Measurements from ENCODE around the gene PRR14L. TPM values are rescaled to one million over a fixed set of nuclear protein-coding genes. Genes with fewer than 3 reads are reported as not detected.

Gene PRR14L
- total RNA-seq, 2 donors from 2014 or later = 22.1 to 38.2 TPM

GRCh38 chr22:31733580-31734079 lies 16.3 kb downstream of the PRR14L start:
- H3K27me3 ChIP-seq (replicated peaks; ENCODE audit: insufficient read depth) = no peaks in the 10 kb centered on the region
- TF ChIP-seq CTCF (IDR thresholded peaks at IDR 0.05) = no peak
- H3K9me3 ChIP-seq = no peaks in the 10 kb centered on the region
- peaks cover 0 to 14% of the 10 kb centered on the region in 2 donors for H3K4me1 ChIP-seq (ENCODE audit: control insufficient read depth in 1 of 2, low read depth in 2 of 2)
- no peak overlapping the region for H3K27ac ChIP-seq
- no peak overlapping the region for H3K4me3 ChIP-seq
- peaks cover 3% of the 10 kb centered on the region for H3K36me3 ChIP-seq
- DNase-seq (ENCODE audit: low spot score) (no peak), ATAC-seq (ENCODE audit: insufficient number of reproducible peaks, low FRiP score, low read depth) (no peak)

GRCh38 chr22:31732089-31732829 lies 17.7 kb downstream of the PRR14L start:
- ATAC-seq (ENCODE audit: insufficient number of reproducible peaks, low FRiP score, low read depth) (no peak), DNase-seq (ENCODE audit: low spot score) (no peak)
- no peak for TF ChIP-seq CTCF (IDR thresholded peaks at IDR 0.05)
- no peaks in the 10 kb centered on the region for H3K27me3 ChIP-seq (replicated peaks; ENCODE audit: insufficient read depth)
- H3K27ac ChIP-seq = no peak overlapping the region
- H3K4me1 ChIP-seq (ENCODE audit: control insufficient read depth in 1 of 2, low read depth in 2 of 2) = peaks cover 0 to 9% of the 10 kb centered on the region in 2 donors
- peaks cover 2% of the 10 kb centered on the region for H3K36me3 ChIP-seq
- H3K4me3 ChIP-seq = no peak overlapping the region
- no peaks in the 10 kb centered on the region for H3K9me3 ChIP-seq

- H3K27ac ChIP-seq = no peak overlapping the region
- no peaks in the 10 kb centered on the region for H3K27me3 ChIP-seq (replicated peaks; ENCODE audit: insufficient read depth)
- DNase-seq (ENCODE audit: low spot score) (no peak), ATAC-seq (ENCODE audit: insufficient number of reproducible peaks, low FRiP score, low read depth) (no peak)
- no peak for TF ChIP-seq CTCF (IDR thresholded peaks at IDR 0.05)
- H3K4me3 ChIP-seq = no peak overlapping the region
- H3K9me3 ChIP-seq = no peaks in the 10 kb centered on the region
- H3K4me1 ChIP-seq (ENCODE audit: control insufficient read depth in 1 of 2, low read depth in 2 of 2) = peaks cover 6 to 23% of the 10 kb centered on the region in 2 donors
- H3K36me3 ChIP-seq = no peaks in the 10 kb centered on the region
Measured at GRCh38 chr22:31730344-31730711, 19.6 kb downstream of the PRR14L start.

GRCh38 chr22:31728857-31729256 lies 21.1 kb downstream of the PRR14L start:
- no peak for DNase-seq (ENCODE audit: low spot score)
- no peak for TF ChIP-seq CTCF (IDR thresholded peaks at IDR 0.05)

DNA sequence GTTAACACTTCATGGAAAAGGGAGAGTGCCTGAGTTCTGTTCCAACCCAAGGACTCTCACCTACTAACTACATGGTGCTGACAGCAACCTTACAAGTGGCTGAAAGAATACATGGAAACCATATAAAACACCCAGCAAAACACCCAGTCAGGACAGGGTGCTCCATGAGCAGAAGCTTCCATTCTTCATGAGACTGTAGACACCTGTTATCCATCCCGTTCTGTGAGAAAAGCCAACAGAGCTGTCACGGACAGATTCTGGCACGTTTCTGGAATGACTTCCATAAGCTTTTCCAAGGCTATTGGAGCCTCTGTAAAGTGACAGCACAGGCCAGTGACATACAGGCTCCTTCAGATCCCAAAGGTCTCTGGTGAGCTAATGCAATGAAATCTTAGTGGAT lies 23.2 kb downstream of the PRR14L start:
- no peak for DNase-seq (ENCODE audit: low spot score)
- H3K36me3 ChIP-seq = peaks cover 9% of the 10 kb centered on the region
- peaks cover 6 to 20% of the 10 kb centered on the region in 2 donors for H3K4me1 ChIP-seq (ENCODE audit: control insufficient read depth in 1 of 2, low read depth in 2 of 2)
- H3K27me3 ChIP-seq (replicated peaks; ENCODE audit: insufficient read depth) = no peaks in the 10 kb centered on the region
- no peak overlapping the region for H3K4me3 ChIP-seq
- ATAC-seq (ENCODE audit: insufficient number of reproducible peaks, low FRiP score, low read depth) = no peak
- peak overlapping the region; percentile 60 to 66 for H3K27ac ChIP-seq
- no peaks in the 10 kb centered on the region for H3K9me3 ChIP-seq
- no peak for TF ChIP-seq CTCF (IDR thresholded peaks at IDR 0.05)

More at GRCh38 chr22:31728857-31729256, 21.1 kb downstream of the PRR14L start:
- ATAC-seq (ENCODE audit: insufficient number of reproducible peaks, low FRiP score, low read depth) = no peak
- H3K4me1 ChIP-seq (ENCODE audit: control insufficient read depth in 1 of 2, low read depth in 2 of 2) = peaks cover 6 to 20% of the 10 kb centered on the region in 2 donors
- H3K4me3 ChIP-seq = no peak overlapping the region
- H3K27me3 ChIP-seq (replicated peaks; ENCODE audit: insufficient read depth) = no peaks in the 10 kb centered on the region
- peaks cover under 1% of the 10 kb centered on the region for H3K36me3 ChIP-seq
- no peaks in the 10 kb centered on the region for H3K9me3 ChIP-seq
- H3K27ac ChIP-seq = no peak overlapping the region
